GM21528 (cell line): ENCODE results near the gene PRSS8.

Source experiments
- ATAC-seq: cut with Tn5 transposase; IDR thresholded peaks from one replicate; pipeline ENCODE4 v1.9.1; 2021; ENCODE audit warnings: mild to moderate bottlenecking, moderate library complexity; ENCODE audit not compliant: unreplicated experiment, low FRiP score

The PRSS8 gene

GRCh38 chr16:31130336-31130891 lies 5.1 kb downstream of the PRSS8 start:
- ATAC-seq, result no peak

- no peak for ATAC-seq
Measured at GRCh38 chr16:31129568-31130335, 5.8 kb downstream of the PRSS8 start.

- ATAC-seq, result no peak
Measured at GRCh38 chr16:31128711-31129567, 6.6 kb downstream of the PRSS8 start.

- ATAC-seq, result no peak
Measured at GRCh38 chr16:31127182-31127581, 8.3 kb downstream of the PRSS8 start.

GRCh38 chr16:31125844-31126243 lies 9.7 kb downstream of the PRSS8 start:
- no peak for ATAC-seq

GRCh38 chr16:31120129-31120528 lies 15.4 kb downstream of the PRSS8 start:
- no peak for ATAC-seq

GRCh38 chr16:31118223-31119155 lies 17.0 kb downstream of the PRSS8 start:
- no peak for ATAC-seq

- ATAC-seq, result peak; percentile 86
Measured at GRCh38 chr16:31117384-31118222, 17.9 kb downstream of the PRSS8 start, which contains the start of gene KAT8. KAT8 (plus strand) TSS chr16:31117664; CDS start chr16:31117682, 18 bp downstream.

- no peak for ATAC-seq
Measured at GRCh38 chr16:31114468-31114867, 21.1 kb downstream of the PRSS8 start.

GRCh38 chr16:31113121-31114120 lies 22.1 kb downstream of the PRSS8 start:
- no peak for ATAC-seq

GRCh38 chr16:31112711-31113110 lies 22.8 kb downstream of the PRSS8 start:
- ATAC-seq, result no peak

GRCh38 chr16:31111881-31112466 lies 23.6 kb downstream of the PRSS8 start:
- no peak for ATAC-seq

GRCh38 chr16:31110106-31111034 lies 25.2 kb downstream of the PRSS8 start:
- ATAC-seq, result no peak

- ATAC-seq, result no peak
Measured at GRCh38 chr16:31109622-31110021, 25.9 kb downstream of the PRSS8 start.

- no peak for ATAC-seq
Measured at GRCh38 chr16:31108794-31109558, 26.6 kb downstream of the PRSS8 start.
